SKM-1 treated with dmso at 0.1 percent for 144 hours (cell line): ENCODE measurements around the gene SLC35F1.

Source experiments
- DNase-seq: peaks from one replicate; lab custom pipeline; 2025; ENCODE audit not compliant: unreplicated experiment; lab: John Stamatoyannopoulos, UW

Gene SLC35F1

GRCh38 chr6:118103381-118104146 lies 196.5 kb downstream of the SLC35F1 start:
- DNase-seq: no peak

- DNase-seq: no peak
Observed at GRCh38 chr6:118122161-118122725, 215.2 kb downstream of the SLC35F1 start.

- DNase-seq: no peak
Observed at GRCh38 chr6:118122801-118123200, 215.7 kb downstream of the SLC35F1 start.

DNA sequence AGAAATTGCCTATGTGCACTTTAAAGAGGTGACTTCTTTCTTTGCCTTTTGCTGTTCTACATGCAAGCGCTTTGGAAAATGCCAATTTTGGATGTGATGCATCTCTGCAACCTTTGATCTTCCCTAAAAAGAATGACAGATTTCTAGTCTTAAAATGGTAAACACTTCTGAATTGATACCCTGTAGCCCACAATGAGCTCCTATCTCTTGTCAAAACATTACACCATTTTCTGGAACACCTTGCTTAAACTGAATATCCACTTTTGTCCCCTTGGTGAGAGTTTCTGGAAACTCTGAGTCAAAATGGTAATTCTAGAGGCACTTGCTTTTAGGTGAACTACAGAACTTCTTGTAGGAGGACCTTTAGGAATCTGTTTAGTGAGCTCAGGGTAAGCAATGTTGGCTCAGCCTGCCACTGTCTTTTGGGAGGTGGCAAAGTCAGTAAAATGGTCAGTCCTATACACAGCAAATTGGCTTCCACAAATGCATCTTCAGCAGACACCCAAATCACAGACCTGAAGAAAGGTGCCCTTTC lies 216.5 kb downstream of the SLC35F1 start:
- no peak for DNase-seq

DNA sequence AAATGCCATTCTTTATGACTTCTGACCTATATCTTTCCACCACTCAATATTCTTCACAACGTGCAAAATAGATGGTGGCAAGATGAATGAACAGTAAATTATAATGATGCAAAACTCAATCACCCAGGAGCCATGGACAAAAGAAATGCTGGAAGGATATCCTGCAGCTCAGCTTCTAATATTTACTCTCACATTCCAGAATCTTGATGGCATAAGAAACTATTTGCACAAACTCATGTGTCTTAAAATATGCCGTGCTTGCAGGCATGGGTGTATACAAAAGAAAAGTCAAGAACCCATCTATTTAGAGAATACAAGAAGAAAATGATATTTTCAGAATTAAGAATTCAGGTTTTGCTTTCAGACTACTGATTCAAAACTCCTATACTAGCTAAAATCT lies 217.8 kb downstream of the SLC35F1 start:
- no peak for DNase-seq

DNA sequence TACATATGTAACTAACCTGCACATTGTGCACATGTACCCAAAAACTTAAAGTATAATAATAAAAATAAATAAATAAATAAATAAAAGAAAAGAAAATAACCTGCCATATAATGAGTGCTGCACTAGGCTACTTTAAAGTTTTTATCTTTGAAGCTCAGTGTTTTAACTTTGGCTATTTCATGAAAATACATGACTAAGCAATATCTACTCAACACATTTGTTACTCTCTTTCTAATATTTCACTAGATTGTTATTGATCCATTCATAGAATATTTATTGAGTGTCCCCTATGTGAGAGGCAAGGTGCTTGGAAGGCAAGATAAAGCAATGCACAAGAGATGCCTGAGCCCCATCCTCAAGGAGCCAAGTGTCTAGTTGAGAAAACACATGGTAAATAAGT lies 221.7 kb downstream of the SLC35F1 start:
- DNase-seq: no peak

- no peak for DNase-seq
Observed at GRCh38 chr6:118134206-118134605, 227.1 kb downstream of the SLC35F1 start.

DNA sequence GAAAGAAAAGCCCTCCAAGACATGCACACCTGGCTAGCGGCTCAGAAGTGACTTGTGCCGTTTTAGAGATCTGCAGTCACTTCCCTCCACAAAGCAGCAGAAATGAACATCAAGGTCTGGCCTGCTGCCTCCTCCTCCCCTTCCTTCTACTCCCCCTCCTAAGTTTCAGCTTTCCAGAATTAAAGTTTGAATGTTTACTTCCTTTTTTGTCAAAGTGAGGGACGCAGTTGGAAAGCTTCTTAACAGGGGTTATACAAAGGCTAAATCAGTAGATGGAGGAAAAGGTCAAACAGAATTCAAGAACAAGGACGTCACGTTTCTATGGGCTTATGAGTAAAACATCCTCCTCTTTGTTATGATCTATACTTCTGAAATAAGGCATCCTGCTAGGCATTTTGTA lies 227.7 kb downstream of the SLC35F1 start:
- DNase-seq: no peak

- no peak for DNase-seq
Observed at GRCh38 chr6:118135371-118135770, 228.3 kb downstream of the SLC35F1 start.

GRCh38 chr6:118141211-118141610 lies 234.1 kb downstream of the SLC35F1 start:
- DNase-seq: no peak

- no peak for DNase-seq
Observed at GRCh38 chr6:118146584-118146983, 239.5 kb downstream of the SLC35F1 start.

- DNase-seq: no peak
Observed at GRCh38 chr6:118147511-118147910, 240.4 kb downstream of the SLC35F1 start.

GRCh38 chr6:118148561-118148960 lies 241.5 kb downstream of the SLC35F1 start:
- no peak for DNase-seq

DNA sequence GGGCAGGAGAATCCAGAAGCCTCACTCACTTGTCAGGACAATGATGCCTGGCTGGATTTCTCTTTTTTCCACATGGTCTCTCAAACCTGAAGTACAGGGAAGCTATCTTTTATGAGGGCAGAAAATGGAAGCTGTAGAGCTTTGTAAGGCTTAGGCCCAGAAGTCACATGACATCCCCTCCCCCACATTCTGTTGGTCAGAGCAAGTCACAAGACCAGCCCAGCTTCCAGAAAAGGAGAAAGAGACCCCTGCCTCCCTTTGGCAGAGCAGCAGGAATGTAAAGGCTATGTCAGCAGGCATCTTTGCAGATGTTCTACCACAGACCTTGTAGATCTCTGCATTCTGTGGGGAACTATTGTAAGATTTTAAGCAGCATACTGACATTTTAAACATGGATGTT lies 245.5 kb downstream of the SLC35F1 start:
- DNase-seq: no peak

DNA sequence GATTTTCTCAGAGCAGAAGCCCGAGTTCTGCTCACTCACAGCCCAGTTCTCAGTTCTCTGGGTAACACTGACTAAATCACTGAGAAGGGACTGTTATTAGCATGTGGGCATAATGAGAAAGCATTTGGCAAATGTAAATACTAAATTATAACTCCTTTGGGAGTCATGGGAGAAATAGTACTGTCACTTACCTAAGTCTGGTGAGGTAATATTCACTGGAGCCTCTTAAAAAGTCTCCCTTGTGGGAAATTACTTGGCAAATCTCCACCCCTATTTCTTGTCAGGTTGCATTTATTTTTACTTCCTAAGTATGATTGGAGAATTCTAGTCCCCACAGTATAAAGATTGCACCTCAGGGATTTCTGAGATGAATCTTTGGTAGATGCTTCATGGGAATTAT lies 254.3 kb downstream of the SLC35F1 start:
- no peak for DNase-seq

DNA sequence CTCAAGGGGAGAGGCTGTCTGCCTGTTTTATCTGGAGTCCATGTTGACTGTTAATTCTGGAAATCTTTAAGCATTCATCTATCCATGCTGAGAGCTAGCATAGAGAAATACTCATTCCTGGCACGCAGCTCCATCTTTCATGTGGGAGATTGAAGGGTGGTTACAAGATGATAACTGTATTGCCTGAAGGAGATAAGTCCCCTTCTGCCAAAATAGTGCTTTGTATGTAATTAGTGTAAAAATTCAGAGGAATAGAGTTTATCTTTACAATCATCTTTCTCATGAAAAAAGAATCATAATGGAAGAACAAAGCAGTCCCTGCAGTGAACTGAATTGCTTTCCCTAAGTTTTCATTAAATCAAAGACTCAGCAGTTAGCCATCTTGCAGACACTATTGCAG lies 256.5 kb downstream of the SLC35F1 start:
- DNase-seq: no peak

GRCh38 chr6:118165500-118165899 lies 258.4 kb downstream of the SLC35F1 start:
- no peak for DNase-seq

DNA sequence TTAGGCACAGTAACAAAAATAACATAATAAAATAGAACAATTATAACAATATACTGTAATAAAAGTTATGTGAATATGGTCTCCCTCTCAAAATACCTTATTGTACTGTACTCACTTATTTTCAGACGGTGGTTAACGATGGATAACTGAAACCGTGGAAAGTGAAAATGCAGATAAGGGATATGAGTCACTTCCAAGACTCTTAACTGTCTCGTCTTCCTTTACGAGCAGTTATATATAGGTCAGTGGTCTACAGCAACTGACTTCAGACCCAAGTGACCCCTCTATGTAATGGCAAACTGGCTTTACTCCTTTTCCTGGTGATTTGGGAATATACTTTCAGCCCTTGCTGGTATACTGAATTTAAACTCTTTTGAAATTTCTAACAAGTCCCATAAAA lies 261.4 kb downstream of the SLC35F1 start:
- no peak for DNase-seq

DNA sequence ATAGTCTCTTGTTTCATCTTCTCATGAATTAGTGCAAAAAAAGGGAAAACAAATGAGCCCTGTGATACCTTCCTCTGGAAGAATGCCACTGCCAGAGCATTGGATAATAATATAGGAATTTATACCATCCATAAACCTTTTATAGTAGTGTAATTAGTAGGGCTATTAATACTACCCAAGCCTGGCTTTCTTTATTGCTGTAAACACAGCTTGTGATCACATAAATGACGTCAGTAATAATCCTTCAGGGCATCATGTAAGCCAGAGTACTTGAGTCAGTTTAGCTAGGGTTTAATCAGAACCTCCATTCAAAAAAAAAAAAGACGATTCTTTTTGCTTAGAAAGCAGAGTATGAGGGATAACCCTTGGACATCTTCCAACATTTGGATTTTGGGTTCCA lies 264.8 kb downstream of the SLC35F1 start:
- no peak for DNase-seq

- no peak for DNase-seq
Observed at GRCh38 chr6:118174071-118174470, 267.0 kb downstream of the SLC35F1 start.

- DNase-seq: no peak
Observed at GRCh38 chr6:118177720-118178119, 270.7 kb downstream of the SLC35F1 start.

- DNase-seq: no peak
Observed at GRCh38 chr6:118179048-118179447, 272.0 kb downstream of the SLC35F1 start.
